NB4 (cell line): ENCODE data around the gene AP5S1.

Experiments
- DNase-seq: peaks from one replicate; pipeline ENCODE4 v3.0.0; 2010; ENCODE audit warnings: low read depth
- H3K4me3 ChIP-seq: one replicate; pipeline ENCODE4 v1.5.1; 2011; ENCODE audit warnings: mild to moderate bottlenecking, low read depth, low read length, moderate library complexity
- CTCF ChIP-seq: IDR thresholded peaks from one replicate; pipeline ENCODE4 v1.5.1; 2012; ENCODE audit warnings: low read depth, low read length
- MAX ChIP-seq: IDR thresholded peaks from 2 replicates; pipeline ENCODE4 v1.6.1; 2011; ENCODE audit warnings: low read depth, low read length
- MYC ChIP-seq: IDR thresholded peaks from 2 replicates; pipeline ENCODE4 v1.6.1; 2011; ENCODE audit warnings: low read depth, low read length
- POLR2A ChIP-seq: IDR thresholded peaks from 2 replicates; pipeline ENCODE4 v1.6.1; 2011; ENCODE audit warnings: mild to moderate bottlenecking; ENCODE audit not compliant: insufficient read length; ENCODE audit errors: extremely low read depth

The AP5S1 gene

GRCh38 chr20:3778976-3779375, 41.4 kb upstream of the AP5S1 start:
- no peak for DNase-seq
- TF ChIP-seq CTCF (no peak), MYC (no peak), MAX (no peak), POLR2A (no peak)
- no peak overlapping the region for H3K4me3 ChIP-seq

- TF ChIP-seq CTCF (peak; percentile 77), MYC (no peak), MAX (no peak; the same call in 1 of the 2 replicates), POLR2A (no peak)
- H3K4me3 ChIP-seq = peak within 1 kb of the TSS; percentile 57
- DNase-seq = peak; percentile 94
Observed at GRCh38 chr20:3781153-3781910, 39.0 kb upstream of the AP5S1 start, which contains the start of gene SPEF1. Gene SPEF1, minus strand, starts transcription at chr20:3781448. Its CDS starts 161 bp downstream, at chr20:3781287.

- DNase-seq = no peak
- no peak overlapping the region for H3K4me3 ChIP-seq
- TF ChIP-seq CTCF (no peak), MAX (no peak), POLR2A (no peak), MYC (no peak)
Observed at GRCh38 chr20:3782597-3782996, 37.8 kb upstream of the AP5S1 start.

- H3K4me3 ChIP-seq = no peak overlapping the region
- no peak for TF ChIP-seq CTCF
- TF ChIP-seq MYC = no peak
- TF ChIP-seq POLR2A = no peak
- no peak for TF ChIP-seq MAX
- DNase-seq = no peak
Observed at GRCh38 chr20:3783068-3783489, 37.3 kb upstream of the AP5S1 start.

- no peak for TF ChIP-seq CTCF
- no peak for TF ChIP-seq POLR2A
- H3K4me3 ChIP-seq = no peak overlapping the region
- no peak for DNase-seq
Observed at GRCh38 chr20:3783511-3784195, 36.7 kb upstream of the AP5S1 start.
